ENCODE results near the gene PHKG2. TPM values are rescaled to one million over a fixed set of nuclear protein-coding genes. Genes with fewer than 3 reads are reported as not detected.
A peak's percentile ranks its signal among the peaks of the same experiment; 100 is the strongest.

Gene PHKG2
- total and polyA plus RNA-seq, 7 experiments from 2014 or later, result 33.2 to 57.8 (median 45.0) TPM

DNA sequence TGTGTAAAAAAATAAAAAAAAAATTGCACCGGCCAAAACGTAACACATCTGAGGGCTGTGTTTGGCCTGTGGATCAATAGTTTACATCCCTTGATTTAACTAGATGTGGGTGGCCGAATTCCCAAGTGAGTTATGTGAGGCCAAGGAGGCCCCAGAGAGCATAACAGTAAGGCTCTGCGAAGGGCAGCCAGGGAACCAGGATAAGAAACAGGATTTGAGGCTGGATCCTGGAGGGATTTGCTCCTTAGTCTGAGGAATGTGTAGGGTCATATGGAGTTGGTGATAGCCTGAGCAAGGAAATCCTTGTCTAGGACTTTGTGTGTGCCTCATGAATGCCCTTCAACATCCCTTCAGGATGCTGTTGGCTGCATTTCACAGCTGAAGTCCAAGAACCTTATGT, 2.0 kb downstream of the PHKG2 start:
- Mint-ChIP-seq H3K4me1 (peaks cover 18 to 29% (median 26%) of the 10 kb centered on the region in 7 donors), H3K27ac (peak overlapping the region in 2 of 9 donors; percentile 16 to 82), H3K27me3 (no peaks in the 10 kb centered on the region), H3K4me3 (peak overlapping the region in 8 of 10 donors; percentile 35 to 96 (median 88)), H3K36me3 (peaks cover 5 to 21% (median 11%) of the 10 kb centered on the region in 5 donors), H3K9me3 (peaks cover 0 to 3% (median 0%) of the 10 kb centered on the region in 11 donors)
- DNase-seq (no peak), ATAC-seq (no peak)
- ChIA-PET POLR2A (interaction anchor here (1.0 to 4.4 kb wide), 2 partner anchors 9 to 14 kb away, joined by 3 to 17 read pairs; no protein-coding TSS in a partner anchor), CTCF (no interaction called here)
- Histone ChIP-seq H3K36me3 (ENCODE audit: control insufficient read depth in 2 of 3, insufficient read depth in 3 of 3, low read length in 3 of 3) (peaks cover 0 to 27% (median 6%) of the 10 kb centered on the region in 3 experiments), H3K4me1 (ENCODE audit: control insufficient read depth in 2 of 2, insufficient read depth in 2 of 2, low read length in 2 of 2) (peaks cover 4 to 6% of the 10 kb centered on the region in 2 donors), H3K27ac (ENCODE audit: low read depth, low read length) (no peak overlapping the region), H3K9me3 (ENCODE audit: control insufficient read depth in 2 of 3, low read length in 3 of 3) (no peaks in the 10 kb centered on the region), H3K4me3 (ENCODE audit: low read length) (no peak overlapping the region), H3K27me3 (ENCODE audit: control insufficient read depth in 2 of 2, insufficient read depth in 2 of 2, low read length in 2 of 2) (no peaks in the 10 kb centered on the region)
- intact Hi-C loops (cut with micrococcal nuclease), result no loop called here

- Mint-ChIP-seq H3K9me3 (peaks cover 0 to 3% (median 0%) of the 10 kb centered on the region in 11 donors), H3K27me3 (no peaks in the 10 kb centered on the region), H3K4me1 (peaks cover 18 to 29% (median 25%) of the 10 kb centered on the region in 7 donors), H3K27ac (peak overlapping the region in 2 of 9 donors; percentile 19 to 24), H3K4me3 (peak overlapping the region in 8 of 10 donors; percentile 9 to 59 (median 34)), H3K36me3 (peaks cover 5 to 23% (median 10%) of the 10 kb centered on the region in 5 donors)
- H3K36me3 ChIP-seq (ENCODE audit: control insufficient read depth in 2 of 3, insufficient read depth in 3 of 3, low read length in 3 of 3), result peaks cover 0 to 34% (median 6%) of the 10 kb centered on the region in 3 experiments
- no peak for DNase-seq
- intact Hi-C loops (cut with micrococcal nuclease), result no loop called here
- ChIA-PET POLR2A (interaction anchor here (4.4 kb wide), 1 partner anchor 8 kb away, joined by 17 read pairs; no protein-coding TSS in a partner anchor), CTCF (interaction anchor here (0.6 kb wide), 1 partner anchor 44 kb away, joined by 4 read pairs; no protein-coding TSS in a partner anchor)
- H3K9me3 ChIP-seq (ENCODE audit: control insufficient read depth in 2 of 3, low read length in 3 of 3), result no peaks in the 10 kb centered on the region
- H3K27me3 ChIP-seq (ENCODE audit: control insufficient read depth in 2 of 2, insufficient read depth in 2 of 2, low read length in 2 of 2), result no peaks in the 10 kb centered on the region
- ATAC-seq, result no peak
- H3K4me3 ChIP-seq (ENCODE audit: low read length), result no peak overlapping the region
- no peak overlapping the region for H3K27ac ChIP-seq (ENCODE audit: low read depth, low read length)
- H3K4me1 ChIP-seq (ENCODE audit: control insufficient read depth in 2 of 2, insufficient read depth in 2 of 2, low read length in 2 of 2), result peaks cover 4 to 6% of the 10 kb centered on the region in 2 donors
Measured at GRCh38 chr16:30750876-30751465, 2.7 kb downstream of the PHKG2 start.

- H3K4me1 Mint-ChIP-seq, result peaks cover 13 to 21% (median 16%) of the 10 kb centered on the region in 7 donors
- Histone ChIP-seq H3K9me3 (ENCODE audit: control insufficient read depth in 2 of 3, low read length in 3 of 3) (no peaks in the 10 kb centered on the region), H3K27me3 (ENCODE audit: control insufficient read depth in 2 of 2, insufficient read depth in 2 of 2, low read length in 2 of 2) (no peaks in the 10 kb centered on the region), H3K36me3 (ENCODE audit: control insufficient read depth in 2 of 3, insufficient read depth in 3 of 3, low read length in 3 of 3) (peaks cover 0 to 51% (median 6%) of the 10 kb centered on the region in 3 experiments), H3K4me3 (ENCODE audit: low read length) (no peak overlapping the region), H3K4me1 (ENCODE audit: control insufficient read depth in 2 of 2, insufficient read depth in 2 of 2, low read length in 2 of 2) (peaks cover 0 to 4% of the 10 kb centered on the region in 2 donors), H3K27ac (ENCODE audit: low read depth, low read length) (no peak overlapping the region)
- POLR2A ChIA-PET, result interaction anchor here (0.8 to 1.3 kb wide), 2 partner anchors 14 to 135 kb away, joined by 3 to 4 read pairs; no protein-coding TSS in a partner anchor
- intact Hi-C loops (cut with micrococcal nuclease), result no loop called here
- no peak for DNase-seq
- no peak overlapping the region for H3K4me3 Mint-ChIP-seq
- CTCF ChIA-PET, result no interaction called here
- H3K9me3 Mint-ChIP-seq, result no peaks in the 10 kb centered on the region
- no peaks in the 10 kb centered on the region for H3K27me3 Mint-ChIP-seq
- H3K36me3 Mint-ChIP-seq, result peaks cover 5 to 23% (median 10%) of the 10 kb centered on the region in 5 donors
- H3K27ac Mint-ChIP-seq, result no peak overlapping the region
- no peak for ATAC-seq
Measured at GRCh38 chr16:30753596-30753995, 5.4 kb downstream of the PHKG2 start.

GRCh38 chr16:30755955-30756780, 7.9 kb downstream of the PHKG2 start:
- Histone ChIP-seq H3K4me1 (ENCODE audit: control insufficient read depth in 2 of 2, insufficient read depth in 2 of 2, low read length in 2 of 2) (peaks cover 5 to 6% of the 10 kb centered on the region in 2 donors), H3K9me3 (ENCODE audit: control insufficient read depth in 2 of 3, low read length in 3 of 3) (no peaks in the 10 kb centered on the region), H3K27ac (ENCODE audit: low read depth, low read length) (no peak overlapping the region), H3K36me3 (ENCODE audit: control insufficient read depth in 2 of 3, insufficient read depth in 3 of 3, low read length in 3 of 3) (peaks cover 0 to 47% (median 6%) of the 10 kb centered on the region in 3 experiments), H3K4me3 (ENCODE audit: low read length) (no peak overlapping the region), H3K27me3 (ENCODE audit: control insufficient read depth in 2 of 2, insufficient read depth in 2 of 2, low read length in 2 of 2) (no peaks in the 10 kb centered on the region)
- Mint-ChIP-seq H3K4me1 (peaks cover 5 to 28% (median 10%) of the 10 kb centered on the region in 7 donors), H3K27me3 (no peaks in the 10 kb centered on the region), H3K9me3 (no peaks in the 10 kb centered on the region), H3K27ac (peak overlapping the region in 1 of 9 donors; percentile 79), H3K36me3 (peaks cover 5 to 18% (median 8%) of the 10 kb centered on the region in 5 donors), H3K4me3 (no peak overlapping the region)
- ChIA-PET POLR2A (no interaction called here), CTCF (no interaction called here)
- DNase-seq, result no peak
- intact Hi-C loops (cut with micrococcal nuclease), result no loop called here
- no peak for ATAC-seq

DNA sequence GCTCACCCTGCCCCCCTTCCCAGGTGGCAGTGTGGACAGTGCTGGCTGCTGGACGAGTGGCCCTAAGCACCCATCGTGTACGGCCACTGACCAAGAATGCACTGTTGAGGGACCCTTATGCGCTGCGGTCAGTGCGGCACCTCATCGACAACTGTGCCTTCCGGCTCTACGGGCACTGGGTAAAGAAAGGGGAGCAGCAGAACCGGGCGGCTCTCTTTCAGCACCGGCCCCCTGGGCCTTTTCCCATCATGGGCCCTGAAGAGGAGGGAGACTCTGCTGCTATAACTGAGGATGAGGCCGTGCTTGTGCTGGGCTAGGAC, 8.5 kb downstream of the PHKG2 start:
- H3K9me3 Mint-ChIP-seq, result no peaks in the 10 kb centered on the region
- Histone ChIP-seq H3K27me3 (ENCODE audit: control insufficient read depth in 2 of 2, insufficient read depth in 2 of 2, low read length in 2 of 2) (no peaks in the 10 kb centered on the region), H3K27ac (ENCODE audit: low read depth, low read length) (no peak overlapping the region), H3K36me3 (ENCODE audit: control insufficient read depth in 2 of 3, insufficient read depth in 3 of 3, low read length in 3 of 3) (peaks cover 0 to 44% (median 6%) of the 10 kb centered on the region in 3 experiments), H3K9me3 (ENCODE audit: control insufficient read depth in 2 of 3, low read length in 3 of 3) (no peaks in the 10 kb centered on the region), H3K4me1 (ENCODE audit: control insufficient read depth in 2 of 2, insufficient read depth in 2 of 2, low read length in 2 of 2) (peaks cover 6% of the 10 kb centered on the region in 2 donors), H3K4me3 (ENCODE audit: low read length) (no peak overlapping the region)
- H3K4me3 Mint-ChIP-seq, result no peak overlapping the region
- POLR2A ChIA-PET, result no interaction called here
- peaks cover 6 to 24% (median 9%) of the 10 kb centered on the region in 7 donors for H3K4me1 Mint-ChIP-seq
- H3K27ac Mint-ChIP-seq, result no peak overlapping the region
- peaks cover 0 to 13% (median 4%) of the 10 kb centered on the region in 5 donors for H3K36me3 Mint-ChIP-seq
- no peak for ATAC-seq
- CTCF ChIA-PET, result no interaction called here
- no peaks in the 10 kb centered on the region for H3K27me3 Mint-ChIP-seq
- intact Hi-C loops (cut with micrococcal nuclease), result no loop called here
- no peak for DNase-seq

GRCh38 chr16:30757316-30757715, 9.1 kb downstream of the PHKG2 start:
- intact Hi-C loops (cut with micrococcal nuclease), result no loop called here
- Histone ChIP-seq H3K4me1 (ENCODE audit: control insufficient read depth in 2 of 2, insufficient read depth in 2 of 2, low read length in 2 of 2) (peaks cover 6% of the 10 kb centered on the region in 2 donors), H3K4me3 (ENCODE audit: low read length) (no peak overlapping the region), H3K9me3 (ENCODE audit: control insufficient read depth in 2 of 3, low read length in 3 of 3) (no peaks in the 10 kb centered on the region), H3K27ac (ENCODE audit: low read depth, low read length) (no peak overlapping the region), H3K36me3 (ENCODE audit: control insufficient read depth in 2 of 3, insufficient read depth in 3 of 3, low read length in 3 of 3) (peaks cover 0 to 50% (median 6%) of the 10 kb centered on the region in 3 experiments), H3K27me3 (ENCODE audit: control insufficient read depth in 2 of 2, insufficient read depth in 2 of 2, low read length in 2 of 2) (no peaks in the 10 kb centered on the region)
- peaks cover 6 to 24% (median 14%) of the 10 kb centered on the region in 7 donors for H3K4me1 Mint-ChIP-seq
- CTCF ChIA-PET, result no interaction called here
- H3K36me3 Mint-ChIP-seq, result peaks cover 0 to 13% (median 4%) of the 10 kb centered on the region in 5 donors
- no peaks in the 10 kb centered on the region for H3K9me3 Mint-ChIP-seq
- peak overlapping the region in 1 of 10 donors; percentile 5 for H3K4me3 Mint-ChIP-seq
- no peak for DNase-seq
- no peak overlapping the region for H3K27ac Mint-ChIP-seq
- no peaks in the 10 kb centered on the region for H3K27me3 Mint-ChIP-seq
- ATAC-seq, result no peak
- POLR2A ChIA-PET, result interaction anchor here (0.7 kb wide), 1 partner anchor 35 kb away, joined by 3 read pairs; no protein-coding TSS in a partner anchor

All from naive thymus-derived CD4-positive, alpha-beta T cell (primary cell).